ENCODE data around the gene HAP1.

GRCh38 chr17:41723801-41724475 lies 10.5 kb downstream of the HAP1 start:
- no peak for TF ChIP-seq CTCF (IDR thresholded peaks at IDR 0.05)
- no peak for TF ChIP-seq POLR2A (IDR thresholded peaks at IDR 0.05)
